Globus pallidus (tissue), 1 donor: ENCODE data around the gene NOP14.
"Not testable (repeated sequence)": the region's sequence is repeated elsewhere in the genome, so short reads cannot be mapped to it uniquely, and the experiment has no call there.

ENCODE experiments used
- DNase-seq: peaks from one replicate; pipeline ENCODE4 v3.0.0-alpha.2; 2015; ENCODE audit warnings: low spot score

The NOP14 gene

DNA sequence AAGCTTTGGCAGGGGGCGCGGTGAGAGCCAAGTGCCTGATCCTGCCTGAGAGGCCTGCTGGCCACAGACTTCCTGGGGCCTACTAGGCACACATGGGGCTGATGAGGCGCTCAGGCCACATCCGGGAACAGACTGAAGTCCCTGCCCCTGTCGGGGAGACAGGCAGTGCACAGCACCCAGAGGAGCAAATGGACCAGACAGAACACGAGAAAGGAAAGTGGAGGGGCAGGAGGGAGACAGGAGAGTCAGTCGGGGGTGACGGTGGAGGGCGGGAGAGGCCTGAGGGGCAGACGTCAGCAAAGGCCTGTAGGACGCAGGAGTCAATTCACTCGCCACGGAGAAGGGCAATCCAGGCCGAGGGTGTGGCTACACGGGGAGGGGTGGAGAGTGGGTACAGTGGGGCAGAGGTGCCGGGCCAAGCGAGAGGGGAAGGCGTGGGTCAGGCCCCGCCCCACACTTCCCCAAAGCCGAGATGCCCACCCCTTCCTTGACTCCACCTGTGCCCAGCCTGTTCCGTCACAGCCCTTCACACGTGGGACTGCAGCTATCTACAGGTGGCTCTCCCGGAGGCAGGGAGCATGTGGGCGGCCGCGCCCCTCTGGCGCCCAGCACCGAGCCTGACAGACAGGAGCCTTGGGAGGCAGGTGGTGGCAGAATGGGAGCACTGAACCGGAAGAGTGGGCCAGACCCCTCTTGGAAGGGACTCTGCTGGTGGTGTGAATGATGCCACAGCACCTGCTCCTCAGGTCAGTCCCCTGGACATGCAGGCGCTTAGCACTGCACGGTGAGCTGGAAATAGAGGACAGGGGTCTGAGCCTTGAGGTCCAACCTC lies 20.5 kb downstream of the NOP14 start:
- DNase-seq, result no peak

DNA sequence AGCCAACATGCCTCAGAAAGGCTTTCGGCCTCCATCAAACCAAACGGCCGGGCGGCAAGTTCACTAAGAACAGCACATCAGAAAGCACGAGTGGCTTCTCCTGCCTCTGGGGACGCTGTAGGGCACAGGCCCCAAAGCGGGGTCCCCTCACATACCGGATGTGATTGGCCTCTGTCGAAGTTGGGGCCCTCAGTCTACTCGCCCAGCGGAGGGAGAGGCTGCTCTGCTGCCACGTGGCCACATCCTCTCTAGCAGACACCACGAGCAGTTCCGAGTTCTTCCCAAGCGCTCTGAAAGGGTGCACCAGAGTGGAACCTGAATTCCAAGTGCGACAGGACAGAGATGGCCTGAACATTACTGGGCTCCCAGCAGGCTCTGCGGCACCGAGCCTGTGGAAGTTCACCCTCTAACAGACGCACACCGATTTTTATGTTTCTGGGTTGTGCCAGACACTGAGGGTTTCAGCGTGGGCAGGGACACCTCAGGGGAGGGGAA lies 21.1 kb downstream of the NOP14 start:
- no peak for DNase-seq

DNA sequence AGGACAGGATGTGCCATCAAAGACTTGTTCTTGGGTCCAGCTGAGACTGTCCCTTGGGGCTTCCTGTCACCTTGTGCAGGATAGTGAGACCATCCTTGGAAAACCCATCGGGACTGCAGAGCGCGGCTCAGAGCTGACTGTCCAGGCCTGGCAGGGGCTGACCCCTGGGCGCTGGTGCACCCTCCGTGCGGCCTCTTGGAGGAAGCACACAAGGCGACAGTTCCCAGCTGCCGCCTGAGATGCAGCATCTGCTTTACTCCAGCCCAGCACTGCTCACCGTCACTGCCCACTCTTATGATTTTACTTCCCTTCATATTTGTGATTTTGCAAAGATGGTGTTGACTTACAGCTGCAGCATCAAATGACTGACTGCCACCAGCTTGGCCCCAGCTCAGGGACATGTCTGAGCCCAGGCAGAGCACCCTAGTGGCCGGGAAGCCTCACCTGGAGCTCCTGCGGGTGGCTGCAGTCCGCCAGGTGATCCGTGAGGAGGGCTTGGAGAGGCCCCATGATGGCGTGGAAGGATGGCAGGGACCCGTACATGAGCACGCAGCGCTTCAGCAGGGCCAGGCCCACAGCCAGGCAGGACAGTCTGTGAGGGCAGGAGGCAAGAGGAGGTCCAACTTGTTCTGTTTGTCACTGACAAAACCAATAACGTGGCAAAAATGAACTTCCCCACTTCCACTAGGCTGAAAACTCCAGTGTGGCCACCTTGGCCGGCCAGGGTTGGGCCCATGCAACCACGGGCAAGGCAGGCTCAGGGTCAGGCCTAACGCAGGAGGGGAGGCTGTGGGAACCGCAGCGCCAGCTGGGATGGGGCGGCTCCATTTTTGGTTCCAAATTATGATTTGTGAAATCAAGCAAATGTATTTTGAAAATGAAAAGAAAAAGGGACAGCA lies 21.8 kb downstream of the NOP14 start:
- DNase-seq, result no peak

DNA sequence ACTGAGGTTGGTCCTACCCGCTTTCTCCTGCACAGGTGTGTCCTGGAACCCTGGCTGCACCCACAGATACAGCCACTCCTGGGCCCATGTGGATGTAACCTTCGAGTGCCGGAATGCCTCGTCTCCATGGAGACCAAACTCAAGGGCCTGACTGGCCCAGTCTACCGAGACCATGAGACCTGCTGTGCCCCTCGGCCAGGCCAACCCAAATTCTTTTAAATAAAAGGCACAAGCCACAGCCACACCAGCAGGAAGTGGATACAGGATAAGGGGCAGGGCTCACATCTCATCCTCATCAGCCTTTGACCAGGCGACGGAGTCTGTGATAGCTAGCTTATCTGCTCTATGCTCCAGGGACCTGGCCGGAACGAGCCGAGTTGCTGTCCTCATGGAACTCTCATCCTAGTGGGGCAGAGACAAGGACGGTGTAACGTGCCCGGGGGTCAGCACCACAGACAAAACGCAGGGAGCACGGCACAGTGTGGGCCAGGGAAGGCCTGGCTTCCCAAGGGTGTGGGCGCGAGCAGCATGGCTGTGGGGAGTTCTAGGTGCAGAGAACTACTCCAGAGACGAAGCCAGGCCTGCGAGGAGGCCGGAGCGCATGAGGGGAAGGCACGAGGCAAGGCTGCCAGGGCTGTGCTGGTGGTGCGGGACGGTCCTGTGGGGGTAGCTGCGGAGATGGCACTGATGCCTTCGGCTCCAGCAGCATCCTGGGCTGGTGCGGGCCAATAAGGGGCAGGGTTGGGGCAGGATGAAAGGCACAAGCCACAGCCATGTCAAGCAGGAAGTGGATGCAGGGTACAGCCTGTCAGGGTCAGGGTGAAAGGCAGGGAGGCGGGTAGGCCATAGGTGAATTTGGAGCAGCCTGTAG lies 22.7 kb downstream of the NOP14 start:
- no peak for DNase-seq

DNA sequence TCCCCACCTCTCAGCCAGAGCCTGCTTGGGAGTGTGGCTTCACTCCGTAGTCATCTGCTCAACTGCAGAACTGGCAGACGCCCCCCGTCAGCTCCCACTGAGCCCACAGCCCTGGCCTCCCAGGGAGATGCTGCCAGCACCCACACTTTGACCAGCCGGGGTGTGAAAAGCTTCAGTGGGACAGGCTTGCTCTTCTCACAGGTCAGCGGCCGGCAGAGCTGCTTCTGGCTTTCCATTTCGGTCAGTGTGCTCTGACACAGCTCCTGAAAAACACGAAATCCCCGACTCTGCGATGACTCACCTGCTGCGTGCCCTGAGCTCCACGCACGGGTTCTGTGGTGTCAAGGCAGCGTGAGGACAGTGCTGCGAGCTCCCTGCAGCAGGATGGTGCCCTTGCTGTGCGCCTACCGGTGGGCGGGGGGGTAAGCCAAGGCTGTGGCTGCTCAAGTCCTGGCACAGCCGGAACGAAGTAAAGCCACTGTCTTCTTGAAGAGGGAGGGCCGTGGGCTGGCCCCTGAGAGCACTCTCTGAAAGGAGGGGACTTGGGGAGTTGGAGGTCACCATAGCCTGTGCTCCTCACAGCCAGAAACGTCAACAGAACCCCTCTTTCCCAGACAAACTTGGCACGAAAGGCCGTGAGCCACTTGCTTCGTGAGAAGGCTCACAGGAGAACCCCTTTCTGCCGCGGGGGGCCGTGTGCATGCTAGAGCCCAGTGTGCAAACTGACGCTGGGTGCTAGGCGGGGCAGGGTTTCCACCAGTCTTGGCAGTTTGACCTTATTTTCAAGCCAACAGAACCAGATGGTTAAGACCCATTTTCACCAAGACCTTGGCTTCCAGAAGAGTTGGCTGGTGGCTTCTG lies 23.6 kb downstream of the NOP14 start:
- no peak for DNase-seq

DNA sequence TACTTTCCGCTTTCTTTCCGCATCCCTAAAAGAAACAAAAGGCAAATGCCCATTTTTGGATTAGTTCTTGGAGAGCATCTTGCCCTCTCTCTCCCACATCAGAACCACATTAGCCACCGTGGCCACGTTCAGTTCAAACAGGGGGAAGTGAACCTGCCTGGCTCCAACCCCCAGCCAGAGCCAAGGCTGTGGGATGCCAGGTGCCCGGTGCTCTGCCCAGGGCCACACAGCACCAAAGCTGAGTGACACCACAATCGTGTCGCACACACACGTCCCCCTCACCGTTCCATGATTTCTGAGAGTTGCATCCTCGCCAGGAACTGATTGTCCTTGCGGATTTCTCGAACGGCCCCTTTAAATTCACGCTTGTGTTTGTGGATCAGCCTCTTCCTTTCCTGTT lies 24.3 kb downstream of the NOP14 start:
- DNase-seq, result no peak

DNA sequence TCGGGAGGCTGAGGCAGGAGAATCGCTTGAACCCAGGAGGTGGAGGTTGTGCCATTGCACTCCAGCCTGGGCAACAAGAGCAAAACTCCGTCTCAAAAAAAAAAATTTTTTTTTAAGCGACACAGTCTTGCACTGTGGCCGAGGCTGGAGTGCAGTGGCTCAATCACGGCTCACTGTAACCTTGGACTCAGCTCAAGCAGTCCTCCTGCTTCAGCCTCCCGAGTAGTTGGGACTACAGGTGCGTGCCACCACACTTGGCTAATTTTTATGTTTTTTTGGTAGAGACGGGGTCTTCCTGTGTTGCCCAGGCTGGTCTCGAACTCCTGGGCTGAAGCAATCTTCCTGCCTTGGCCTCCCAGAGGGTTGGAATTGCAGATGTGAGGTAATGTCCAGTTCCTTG lies 24.8 kb downstream of the NOP14 start:
- DNase-seq, result not testable (repeated sequence)

DNA sequence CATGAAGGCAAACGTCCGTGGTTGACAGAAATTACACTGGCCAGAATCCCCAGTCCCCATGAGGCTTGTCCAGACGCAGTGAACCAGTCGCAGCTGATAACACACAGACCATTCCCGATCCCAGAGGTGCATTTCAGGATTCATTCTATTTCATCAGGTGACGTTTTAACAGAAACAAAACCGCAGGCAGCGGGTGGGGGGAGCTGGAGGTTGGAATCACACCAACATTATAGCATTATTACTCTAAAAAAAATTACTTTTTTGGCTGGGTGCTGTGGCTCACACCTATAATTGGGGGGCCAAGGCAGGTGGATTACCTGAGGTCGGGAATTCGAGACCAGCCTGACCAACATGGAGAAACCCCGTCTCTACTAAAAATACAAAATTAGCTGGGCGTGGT lies 25.2 kb downstream of the NOP14 start:
- no peak for DNase-seq

DNA sequence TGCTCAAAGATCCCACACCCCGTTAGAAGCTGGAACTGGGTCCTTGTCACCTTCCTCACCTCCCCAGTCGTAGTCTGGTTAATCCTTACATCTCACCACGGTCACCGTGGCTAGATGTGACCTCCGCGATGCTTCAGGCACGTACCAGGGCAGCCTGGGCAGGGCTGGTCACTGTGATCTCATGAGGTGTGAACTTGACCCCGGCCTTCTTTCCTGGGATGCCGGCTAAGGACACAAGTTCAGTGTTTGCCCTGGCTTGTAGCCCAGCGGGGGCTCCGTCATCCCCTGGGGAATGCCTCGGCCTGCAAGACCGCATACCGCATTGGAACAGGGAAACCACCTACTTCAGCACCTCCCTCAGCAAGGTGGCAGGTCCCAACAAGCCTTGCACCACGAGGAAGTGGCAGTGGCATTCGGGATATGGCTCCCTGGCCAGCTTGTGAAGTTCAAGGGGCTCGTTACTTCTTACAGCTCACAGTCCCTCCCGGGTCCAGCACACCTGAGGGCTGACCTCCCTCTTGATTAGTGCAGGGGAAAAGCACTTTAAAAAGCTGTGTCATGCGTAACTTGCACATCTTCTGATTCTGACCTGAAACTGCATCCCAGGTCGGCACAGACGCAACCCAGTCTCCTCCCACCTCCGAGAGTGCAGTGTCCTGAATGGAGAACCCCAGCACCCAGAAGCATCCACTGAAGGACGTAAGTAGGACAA lies 25.9 kb downstream of the NOP14 start:
- DNase-seq, result no peak

DNA sequence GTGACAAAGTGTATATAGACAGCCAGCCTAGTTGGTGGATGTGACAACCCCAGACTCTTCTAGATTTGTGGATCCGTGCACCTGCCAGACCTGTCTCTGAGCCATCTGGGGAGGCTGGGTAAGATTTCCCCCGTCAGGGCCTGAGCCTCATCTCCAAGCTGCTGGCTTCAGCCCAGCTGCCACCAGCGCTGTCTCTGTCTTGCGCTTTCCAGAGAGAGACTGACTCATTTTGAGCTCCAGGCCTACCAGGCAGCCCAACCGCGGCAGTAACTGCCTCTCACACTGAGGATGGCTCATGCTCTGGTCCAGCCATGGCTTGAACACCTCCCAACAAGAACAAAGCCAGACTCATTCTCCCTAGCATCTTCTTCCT lies 26.4 kb downstream of the NOP14 start:
- DNase-seq, result no peak

DNA sequence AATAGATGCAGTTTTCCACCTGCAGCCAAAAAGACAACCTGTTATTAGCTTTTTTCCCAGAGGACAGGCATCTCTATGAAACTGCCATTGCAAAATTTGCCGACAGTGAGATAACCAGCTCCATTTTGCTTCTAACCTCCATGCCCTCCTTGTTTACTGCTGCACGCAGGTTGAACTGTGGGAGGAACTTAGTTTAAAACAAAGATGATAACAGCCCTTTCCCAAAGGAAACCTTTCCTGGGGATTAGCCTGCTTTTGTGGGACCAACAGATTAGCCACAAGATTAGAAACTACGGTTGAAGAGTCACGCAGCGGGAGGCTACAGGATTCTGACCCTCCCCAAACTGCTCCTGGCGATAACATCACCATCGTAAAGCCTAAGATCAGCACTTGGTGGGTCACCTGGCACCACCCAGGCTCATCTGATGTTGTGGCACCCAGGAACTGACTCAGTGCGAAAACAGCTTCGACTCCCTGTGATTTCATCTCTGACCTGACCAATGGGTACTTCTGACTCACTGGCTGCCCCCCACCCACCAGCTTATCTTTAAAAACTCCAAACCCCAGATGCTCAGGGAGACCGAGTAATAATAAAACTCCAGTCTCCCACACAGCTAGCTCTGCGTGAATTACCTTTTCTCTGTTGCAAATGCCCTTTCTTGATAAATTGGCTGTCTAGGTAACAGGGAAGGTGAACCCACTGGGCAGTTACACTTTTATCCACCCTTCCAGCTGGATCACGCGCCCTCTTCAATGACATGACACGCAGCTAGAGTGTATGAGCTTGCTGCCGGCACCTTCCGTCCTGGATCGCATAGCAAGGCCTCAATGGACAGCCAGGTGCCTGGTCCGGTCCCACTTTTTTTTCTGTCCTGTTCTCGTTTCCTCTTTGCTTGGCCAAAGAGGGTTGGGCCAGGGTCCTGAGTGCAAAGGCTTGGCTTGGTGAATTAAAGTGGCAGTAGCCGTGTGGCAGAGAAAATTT lies 27.2 kb downstream of the NOP14 start:
- DNase-seq, result no peak

DNA sequence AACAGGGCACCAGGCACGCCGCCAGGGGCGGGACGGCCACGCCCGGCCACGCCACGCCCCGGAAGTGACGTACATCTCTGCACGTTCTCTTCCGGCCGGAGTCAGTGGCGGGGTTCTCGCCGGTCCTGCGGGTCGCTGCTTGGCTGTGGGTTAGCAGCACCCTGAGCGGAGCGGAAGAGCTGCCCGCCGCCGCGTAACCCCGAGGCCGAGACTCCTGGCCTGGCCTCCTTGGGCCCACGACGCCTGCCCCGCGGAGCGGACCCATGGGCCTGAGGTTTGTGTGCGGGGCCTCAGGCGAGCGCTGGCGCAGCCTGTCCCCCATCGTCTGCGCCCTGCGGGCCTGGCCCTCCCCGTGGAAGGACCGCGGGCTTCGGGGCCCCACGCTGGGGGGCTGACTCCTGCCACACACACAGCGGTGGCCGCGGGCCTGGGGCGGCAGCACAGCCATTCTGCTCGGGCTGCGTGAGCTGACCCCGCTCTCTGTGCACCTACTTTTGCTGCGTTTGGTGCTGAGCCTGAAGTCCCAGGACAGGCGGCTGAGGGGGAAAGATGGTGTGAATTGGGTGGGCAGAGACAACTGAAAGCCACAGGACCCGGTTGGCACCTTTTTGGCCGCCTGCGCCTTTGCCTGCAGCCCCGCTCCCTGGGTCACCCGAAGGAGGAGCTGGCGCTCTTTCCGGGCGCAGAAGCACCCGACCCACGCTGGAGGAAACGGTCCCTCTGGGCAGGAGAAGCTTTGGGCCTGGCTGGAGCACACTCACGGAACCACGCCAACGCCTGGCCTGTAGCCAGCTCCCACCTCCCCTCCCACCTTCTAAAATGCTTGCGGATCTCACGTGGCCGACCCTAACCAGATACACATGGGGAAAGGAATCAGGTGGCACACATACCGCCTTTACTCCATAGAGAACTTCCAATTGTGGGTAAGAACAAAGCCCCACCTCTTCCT lies 28.1 kb downstream of the NOP14 start:
- peak; percentile 84 for DNase-seq

DNA sequence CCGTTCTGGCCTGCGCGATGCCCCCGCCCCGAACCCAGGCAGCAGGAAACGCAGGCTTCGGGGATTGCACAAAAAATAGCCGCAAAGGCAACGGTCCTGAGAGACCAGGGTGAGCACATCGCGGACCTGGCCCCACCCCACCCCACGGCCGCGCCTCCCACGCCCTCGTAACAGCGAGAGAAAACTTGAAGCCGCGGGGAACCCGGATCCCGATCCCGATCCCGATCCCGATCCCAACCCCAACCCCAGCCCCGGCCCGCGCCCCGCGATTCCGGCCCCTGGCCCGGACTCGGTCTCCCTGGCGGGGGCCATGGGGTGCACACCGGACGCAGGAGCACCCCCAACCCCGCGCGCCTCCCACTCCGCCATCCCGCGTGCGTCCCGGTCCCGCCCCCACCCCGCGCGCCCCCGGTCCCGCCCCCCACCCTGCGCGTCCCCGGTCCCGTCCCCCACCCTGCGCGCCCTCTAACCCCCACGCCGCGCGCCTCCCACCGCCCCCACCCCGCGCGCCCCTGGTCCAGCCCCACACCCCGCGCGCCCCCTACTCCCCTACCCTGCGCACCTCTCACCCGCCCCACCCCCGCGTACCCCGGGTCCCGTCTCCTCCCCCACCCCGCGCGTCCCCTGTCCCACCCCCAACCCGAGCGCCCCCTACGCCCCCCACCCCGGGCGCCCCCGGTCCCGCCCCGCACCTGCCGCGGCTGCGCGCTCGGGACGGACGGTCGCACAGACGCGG lies 29.0 kb downstream of the NOP14 start:
- no peak for DNase-seq

DNA sequence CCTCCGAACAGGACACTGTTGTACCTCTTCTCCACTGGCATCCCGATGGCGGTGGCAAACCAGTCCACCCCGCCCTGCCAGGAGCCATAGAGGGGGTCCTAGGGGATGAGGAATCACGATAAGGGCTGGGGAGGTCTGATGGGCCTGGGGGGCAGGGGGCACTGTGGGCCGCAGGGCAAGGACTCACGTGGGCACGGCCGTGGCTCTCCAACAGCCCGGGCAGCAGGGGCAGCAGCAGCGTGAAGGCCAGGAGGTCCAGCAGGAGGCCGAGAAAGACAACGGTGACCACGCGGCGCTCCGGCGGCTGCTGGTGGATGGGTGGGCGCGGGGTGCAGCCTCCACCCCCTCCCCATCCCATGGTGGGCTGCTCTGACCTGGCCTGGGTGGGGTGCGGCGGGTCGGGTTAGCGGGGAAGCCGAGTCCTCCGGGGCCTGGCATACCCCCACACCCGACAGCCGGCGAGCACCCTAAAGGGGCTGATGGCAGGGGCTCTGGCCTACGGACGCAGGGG lies 29.6 kb downstream of the NOP14 start:
- DNase-seq, result no peak

DNA sequence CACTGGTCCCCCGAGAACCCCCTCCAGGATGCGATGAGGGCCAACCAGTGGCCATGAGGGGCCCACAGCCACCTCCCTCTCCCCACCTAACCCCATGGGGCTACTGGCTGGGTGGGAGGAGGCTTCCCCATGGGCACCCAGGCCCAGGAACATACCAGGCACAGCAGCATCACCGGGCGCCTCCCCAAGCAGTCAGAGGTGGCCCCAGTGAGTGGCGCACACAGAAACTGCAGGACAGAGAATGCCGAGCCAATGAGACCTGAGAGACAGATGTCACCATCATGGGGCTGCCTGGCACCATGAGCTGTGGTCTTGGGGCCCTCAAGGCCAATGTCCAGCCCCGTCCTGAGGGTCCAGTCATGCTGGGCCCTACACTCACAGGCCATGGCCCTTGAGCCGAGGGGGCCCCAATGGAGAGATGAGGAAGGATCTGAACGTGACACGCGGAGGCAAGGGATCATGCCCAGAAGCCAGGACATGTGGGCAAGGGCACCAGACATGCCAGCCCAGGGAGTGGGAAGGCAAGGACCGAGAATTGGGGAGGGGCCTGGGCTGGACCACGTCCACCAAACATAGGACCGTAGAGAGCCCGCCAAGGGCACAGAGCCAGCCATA lies 30.1 kb downstream of the NOP14 start:
- DNase-seq, result no peak

DNA sequence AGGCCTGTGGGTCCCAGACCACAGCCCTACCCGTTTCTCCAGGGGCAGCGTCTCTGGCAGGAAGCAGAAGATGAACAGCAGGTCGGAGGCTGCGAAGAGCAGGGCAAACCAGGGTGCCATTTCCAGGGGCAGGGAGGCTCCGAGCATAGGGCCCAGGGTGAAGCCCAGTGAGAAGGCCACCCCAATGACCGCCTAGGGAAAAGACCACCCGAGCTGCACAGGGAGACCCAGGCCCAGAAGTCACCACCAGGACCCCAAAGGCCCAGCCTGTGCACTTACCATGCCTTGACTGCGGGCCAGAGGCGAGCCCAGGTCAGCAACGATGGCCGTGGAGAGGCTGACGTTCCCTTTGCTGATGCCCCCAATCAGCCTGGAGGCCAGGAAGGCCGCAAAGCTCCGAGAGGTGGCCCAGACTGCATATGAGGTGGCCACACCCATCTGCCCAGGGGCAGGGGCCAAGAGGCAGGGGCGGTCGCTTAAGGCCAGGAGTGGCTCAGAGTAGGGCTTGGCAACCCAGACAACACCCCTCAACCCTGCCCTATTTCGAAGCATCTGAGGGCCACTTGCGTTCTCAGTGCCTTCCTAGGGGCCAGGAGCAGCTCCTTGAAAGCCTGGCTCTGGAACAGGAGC lies 30.8 kb downstream of the NOP14 start:
- DNase-seq, result no peak
